ENCODE data around the gene RSPH10B2.

DNA sequence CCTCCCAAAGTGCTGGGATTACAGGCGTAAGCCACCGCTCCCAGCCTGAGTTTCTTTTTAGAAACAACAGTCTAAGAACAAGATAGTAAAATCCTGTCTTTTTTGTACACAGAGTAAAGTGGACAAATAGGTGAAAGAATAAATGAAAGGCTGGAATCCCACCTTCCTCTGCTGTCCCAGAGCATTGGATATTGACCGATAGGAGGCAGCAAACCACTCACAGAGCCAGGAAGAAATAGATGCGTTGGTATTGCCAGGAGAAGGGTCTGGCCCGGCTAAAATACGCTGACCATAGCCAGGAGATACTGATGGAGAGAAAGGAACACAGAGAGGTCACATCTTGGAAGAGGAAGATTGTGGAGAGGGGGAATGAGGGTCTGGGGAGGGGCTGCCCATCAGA is 35.8 kb upstream of the RSPH10B2 start:
- TF ChIP-seq, protein P1, sequence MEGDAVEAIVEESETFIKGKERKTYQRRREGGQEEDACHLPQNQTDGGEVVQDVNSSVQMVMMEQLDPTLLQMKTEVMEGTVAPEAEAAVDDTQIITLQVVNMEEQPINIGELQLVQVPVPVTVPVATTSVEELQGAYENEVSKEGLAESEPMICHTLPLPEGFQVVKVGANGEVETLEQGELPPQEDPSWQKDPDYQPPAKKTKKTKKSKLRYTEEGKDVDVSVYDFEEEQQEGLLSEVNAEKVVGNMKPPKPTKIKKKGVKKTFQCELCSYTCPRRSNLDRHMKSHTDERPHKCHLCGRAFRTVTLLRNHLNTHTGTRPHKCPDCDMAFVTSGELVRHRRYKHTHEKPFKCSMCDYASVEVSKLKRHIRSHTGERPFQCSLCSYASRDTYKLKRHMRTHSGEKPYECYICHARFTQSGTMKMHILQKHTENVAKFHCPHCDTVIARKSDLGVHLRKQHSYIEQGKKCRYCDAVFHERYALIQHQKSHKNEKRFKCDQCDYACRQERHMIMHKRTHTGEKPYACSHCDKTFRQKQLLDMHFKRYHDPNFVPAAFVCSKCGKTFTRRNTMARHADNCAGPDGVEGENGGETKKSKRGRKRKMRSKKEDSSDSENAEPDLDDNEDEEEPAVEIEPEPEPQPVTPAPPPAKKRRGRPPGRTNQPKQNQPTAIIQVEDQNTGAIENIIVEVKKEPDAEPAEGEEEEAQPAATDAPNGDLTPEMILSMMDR (optimal IDR thresholded peaks at IDR 0.05 in 1 of 3, IDR thresholded peaks at IDR 0.05 in 1 of 3, conservative IDR thresholded peaks at IDR 0.05 in 1 of 3; ENCODE audit: extremely low read depth in 1 of 3, insufficient read depth in 2 of 3, low read length in 3 of 3) = no peak
- TF ChIP-seq EZH2 (IDR thresholded peaks at IDR 0.05; ENCODE audit: low read length) = no peak

Data from keratinocyte (primary cell).